Endothelial cell (in vitro differentiated cells): ENCODE results near the gene AARS1. TPM values are rescaled to one million over a fixed set of nuclear protein-coding genes. Genes with fewer than 3 reads are reported as not detected.
A peak's percentile ranks its signal among the peaks of the same experiment; 100 is the strongest.

Experiments used
- DNase-seq: peaks from one replicate; pipeline ENCODE4 v3.0.0; 2021; ENCODE audit warnings: low spot score
- H3K27ac Mint-ChIP-seq: one replicate; pipeline ENCODE4 v1.8.0; 2021; ENCODE audit warnings: mixed read lengths, inconsistent platforms; ENCODE audit not compliant: unreplicated experiment
- H3K27me3 Mint-ChIP-seq: one replicate; pipeline ENCODE4 v1.8.0; 2021; ENCODE audit warnings: mild to moderate bottlenecking, moderate library complexity, mixed read lengths, inconsistent platforms; ENCODE audit not compliant: unreplicated experiment
- H3K36me3 Mint-ChIP-seq: one replicate; pipeline ENCODE4 v1.8.0; 2021; ENCODE audit warnings: mild to moderate bottlenecking, low read depth, mixed read lengths, inconsistent platforms; ENCODE audit not compliant: unreplicated experiment
- H3K4me1 Mint-ChIP-seq: one replicate; pipeline ENCODE4 v1.8.0; 2021; ENCODE audit warnings: mild to moderate bottlenecking, mixed read lengths, inconsistent platforms; ENCODE audit not compliant: unreplicated experiment
- H3K4me3 Mint-ChIP-seq: one replicate; pipeline ENCODE4 v1.8.0; 2021; ENCODE audit warnings: mild to moderate bottlenecking, mixed read lengths, inconsistent platforms; ENCODE audit not compliant: unreplicated experiment
- H3K9me3 Mint-ChIP-seq: one replicate; pipeline ENCODE4 v1.8.0; 2021; ENCODE audit warnings: mixed read lengths, inconsistent platforms; ENCODE audit not compliant: unreplicated experiment
- CTCF ChIP-seq: fragments of 200-600 bp; sonication (generic); IDR thresholded peaks from one replicate; pipeline ENCODE4 v1.5.0; 2021; ENCODE audit warnings: antibody characterized with exemption; ENCODE audit not compliant: unreplicated experiment
- total RNA-seq: library from RNA; stranded (reverse); fragmentation: NEBNext Ultra II Directional; extraction: Animal tissue kit (Norgen Biotek cat#: 25700); gene quantifications from one replicate; pipeline ENCODE4 v1.2.1, GENCODE V29; 2021; ENCODE audit not compliant: unreplicated experiment

The AARS1 gene
- total RNA-seq, 1 donor from 2014 or later: 60.4 TPM

DNA sequence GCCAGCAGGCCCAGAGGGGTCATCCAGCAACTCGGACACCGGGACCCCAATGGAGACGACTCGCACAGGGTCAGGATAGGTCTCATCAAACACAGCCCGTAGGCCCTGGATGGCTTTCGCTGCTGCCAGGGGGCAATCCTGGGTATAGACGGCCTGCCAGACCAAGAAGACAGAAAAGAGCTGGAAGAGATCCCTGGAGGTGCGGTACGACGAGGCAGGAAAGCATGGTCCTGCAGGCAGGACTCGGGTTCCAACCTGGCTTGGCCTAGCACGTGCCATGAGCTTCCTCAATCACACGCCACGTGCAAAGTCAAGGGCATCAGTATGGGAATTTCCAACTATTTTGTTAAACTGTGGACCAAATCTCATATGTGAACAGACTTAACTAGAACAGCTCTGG lies 31.2 kb downstream of the AARS1 start:
- Mint-ChIP-seq H3K27me3 (peaks cover 5% of the 10 kb centered on the region), H3K36me3 (peaks cover 37% of the 10 kb centered on the region), H3K9me3 (no peaks in the 10 kb centered on the region), H3K4me3 (peak overlapping the region; percentile 21), H3K4me1 (no peaks in the 10 kb centered on the region), H3K27ac (no peak overlapping the region)
- DNase-seq: no peak
- TF ChIP-seq CTCF: no peak

- Mint-ChIP-seq H3K9me3 (no peaks in the 10 kb centered on the region), H3K4me1 (no peaks in the 10 kb centered on the region), H3K36me3 (peaks cover 34% of the 10 kb centered on the region), H3K27me3 (peaks cover 5% of the 10 kb centered on the region), H3K4me3 (no peak overlapping the region), H3K27ac (peak overlapping the region; percentile 13)
- no peak for TF ChIP-seq CTCF
- DNase-seq: no peak
Measured at GRCh38 chr16:70257391-70257790, 31.9 kb downstream of the AARS1 start.

DNA sequence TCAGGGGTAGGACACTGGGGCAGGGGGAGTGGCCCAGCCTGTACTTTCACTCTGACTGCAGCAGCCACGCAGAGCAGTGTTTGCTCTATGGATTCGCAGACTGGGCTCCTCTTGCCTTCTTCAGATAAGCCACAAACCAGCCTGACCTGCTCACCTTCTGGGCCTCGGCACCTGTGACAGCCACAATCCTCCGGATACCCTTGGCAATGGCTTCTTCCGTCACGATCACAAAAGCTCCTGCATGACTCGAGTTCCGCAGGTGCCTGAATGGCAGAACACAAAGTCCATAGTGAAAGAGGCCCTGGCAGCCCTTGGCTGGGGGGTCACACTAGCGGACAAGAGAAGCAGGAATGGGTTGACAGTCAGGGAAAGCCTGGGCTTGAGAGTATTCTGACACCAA lies 33.7 kb downstream of the AARS1 start:
- DNase-seq: no peak
- no peak for TF ChIP-seq CTCF
- Mint-ChIP-seq H3K36me3 (peaks cover 31% of the 10 kb centered on the region), H3K27me3 (peaks cover 14% of the 10 kb centered on the region), H3K4me3 (no peak overlapping the region), H3K9me3 (no peaks in the 10 kb centered on the region), H3K27ac (no peak overlapping the region), H3K4me1 (no peaks in the 10 kb centered on the region)

DNA sequence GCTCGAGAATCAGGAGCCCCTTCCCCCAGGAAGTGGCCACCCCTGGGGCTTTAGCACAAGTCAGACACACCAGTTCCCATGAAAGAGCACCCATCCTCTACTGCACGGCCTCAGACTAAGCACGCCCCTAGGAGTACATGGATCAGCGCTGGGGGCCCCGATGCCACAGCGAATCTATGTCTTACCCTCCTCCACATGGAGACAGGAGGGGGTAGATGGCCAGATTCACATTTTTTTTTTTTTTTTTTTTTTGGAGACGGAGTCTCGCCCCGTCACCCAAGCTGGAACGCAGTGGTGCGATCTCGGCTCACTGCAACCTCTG lies 34.4 kb downstream of the AARS1 start:
- no peak for TF ChIP-seq CTCF
- Mint-ChIP-seq H3K4me3 (no peak overlapping the region), H3K9me3 (no peaks in the 10 kb centered on the region), H3K4me1 (no peaks in the 10 kb centered on the region), H3K27me3 (peaks cover 19% of the 10 kb centered on the region), H3K36me3 (peaks cover 37% of the 10 kb centered on the region), H3K27ac (no peak overlapping the region)
- no peak for DNase-seq

GRCh38 chr16:70254180-70254964 lies 34.9 kb downstream of the AARS1 start:
- Mint-ChIP-seq H3K4me3 (no peak overlapping the region), H3K27ac (no peak overlapping the region), H3K36me3 (peaks cover 37% of the 10 kb centered on the region), H3K9me3 (no peaks in the 10 kb centered on the region), H3K27me3 (peaks cover 19% of the 10 kb centered on the region), H3K4me1 (peaks cover 2% of the 10 kb centered on the region)
- no peak for DNase-seq
- no peak for TF ChIP-seq CTCF
